CD14-positive monocyte (primary cell): ENCODE results near the gene RPS6KA4. TPM values are rescaled to one million over a fixed set of nuclear protein-coding genes. Genes with fewer than 3 reads are reported as not detected.

ENCODE experiments used
- DNase-seq, 3 donors: peaks; one replicate each; pipeline ENCODE4 v3.0.0-alpha.2; 2011 to 2022
- H2AFZ ChIP-seq: 2 replicates; pipeline ENCODE4 v1.6.0; 2012; ENCODE audit warnings: mild to moderate bottlenecking, low read depth, low read length, inconsistent platforms; ENCODE audit not compliant: insufficient read depth, poor library complexity, severe bottlenecking
- H3K27ac ChIP-seq, 2 donors: 1 replicate in 1 of 2; 2 replicates in 1 of 2; pipeline ENCODE4 v1.5.1; 2012 to 2013; ENCODE audit warnings: low read length in 2 of 2, control low read depth in 1 of 2, inconsistent platforms in 1 of 2, low read depth in 1 of 2, mild to moderate bottlenecking in 1 of 2
- H3K27me3 ChIP-seq, 2 donors: one replicate each; pipeline versions ENCODE4 v1.6.0 to v1.6.1; 2011 to 2013; ENCODE audit warnings: low read length in 2 of 2; ENCODE audit not compliant: control insufficient read depth in 2 of 2, insufficient read depth in 2 of 2
- H3K36me3 ChIP-seq, 2 donors: replicated peaks in 1 of 2; 1 replicate in 1 of 2; 2 replicates in 1 of 2; pipeline versions ENCODE4 v1.5.1 to v1.6.1; 2012 to 2013; ENCODE audit warnings: low read length in 2 of 2, control low read depth in 1 of 2, inconsistent platforms in 1 of 2, mild to moderate bottlenecking in 1 of 2; ENCODE audit not compliant: insufficient read depth in 2 of 2, control insufficient read depth in 1 of 2
- H3K4me1 ChIP-seq, 2 donors: 1 replicate in 1 of 2; 2 replicates in 1 of 2; pipeline versions ENCODE4 v1.5.1 to v1.6.1; 2012 to 2013; ENCODE audit warnings: low read length in 2 of 2, control low read depth in 1 of 2, inconsistent platforms in 1 of 2, mild to moderate bottlenecking in 1 of 2, moderate library complexity in 1 of 2; ENCODE audit not compliant: insufficient read depth in 2 of 2, control insufficient read depth in 1 of 2
- H3K4me2 ChIP-seq: replicated peaks from 2 replicates; pipeline ENCODE3; 2012; ENCODE audit warnings: low read length, moderate library complexity, mild to moderate bottlenecking; ENCODE audit not compliant: poor library complexity, severe bottlenecking; ENCODE audit errors: extremely low read depth
- H3K4me3 ChIP-seq, 3 experiments: fragments of 200-600 bp in 1 of 3; sonication (generic) in 1 of 3; replicated peaks in 1 of 3; 1 replicate in 2 of 3; 2 replicates in 1 of 3; pipeline ENCODE4 v1.5.1; 2011 to 2013; ENCODE audit warnings: low read length in 3 of 3, mild to moderate bottlenecking in 3 of 3, control low read depth in 2 of 3, low read depth in 2 of 3, inconsistent platforms in 1 of 3, moderate library complexity in 1 of 3
- H3K79me2 ChIP-seq: 2 replicates; pipeline ENCODE4 v1.6.0; 2012; ENCODE audit warnings: mild to moderate bottlenecking, control low read depth, inconsistent platforms, low read length, moderate library complexity; ENCODE audit not compliant: insufficient read depth
- H3K9ac ChIP-seq: 2 replicates; pipeline ENCODE4 v1.6.0; 2017; ENCODE audit warnings: low read length, mild to moderate bottlenecking; ENCODE audit not compliant: insufficient read depth, poor library complexity, severe bottlenecking
- H3K9me3 ChIP-seq, 2 donors: replicated peaks in 1 of 2; 1 replicate in 1 of 2; 2 replicates in 1 of 2; pipeline versions ENCODE4 v1.5.1 to v1.6.1; 2012 to 2013; ENCODE audit warnings: low read length in 2 of 2, control low read depth in 1 of 2; ENCODE audit not compliant: control insufficient read depth in 1 of 2, insufficient read depth in 1 of 2
- H4K20me1 ChIP-seq: 2 replicates; pipeline ENCODE4 v1.6.0; 2012; ENCODE audit warnings: mild to moderate bottlenecking, low read length, control low read depth, moderate library complexity; ENCODE audit not compliant: insufficient read depth
- H3K27ac Mint-ChIP-seq, 7 donors: one replicate each; pipeline ENCODE4 v1.8.0; 2020; ENCODE audit warnings: mild to moderate bottlenecking in 7 of 7, mixed read lengths in 7 of 7, moderate library complexity in 6 of 7, inconsistent platforms in 2 of 7
- H3K27me3 Mint-ChIP-seq, 3 donors: one replicate each; pipeline ENCODE4 v1.8.0; 2021 to 2022; ENCODE audit warnings: low read depth in 3 of 3, mild to moderate bottlenecking in 3 of 3, mixed read lengths in 3 of 3, moderate library complexity in 3 of 3, inconsistent platforms in 1 of 3
- H3K36me3 Mint-ChIP-seq, 2 donors: one replicate each; pipeline ENCODE4 v1.8.0; 2020; ENCODE audit warnings: mixed read lengths in 2 of 2, inconsistent platforms in 1 of 2, mild to moderate bottlenecking in 1 of 2
- H3K4me1 Mint-ChIP-seq: one replicate; pipeline ENCODE4 v1.8.0; 2020; ENCODE audit warnings: mild to moderate bottlenecking, mixed read lengths
- H3K4me3 Mint-ChIP-seq, 2 donors: one replicate each; pipeline ENCODE4 v1.8.0; 2020; ENCODE audit warnings: mild to moderate bottlenecking in 2 of 2, mixed read lengths in 2 of 2, moderate library complexity in 1 of 2
- H3K9me3 Mint-ChIP-seq, 7 donors: one replicate each; pipeline ENCODE4 v1.8.0; 2020 to 2022; ENCODE audit warnings: mixed read lengths in 7 of 7, mild to moderate bottlenecking in 6 of 7, moderate library complexity in 6 of 7, inconsistent platforms in 2 of 7
- CTCF ChIP-seq: fragments of 200-600 bp; IDR thresholded peaks from one replicate; pipeline ENCODE4 v1.8.0; 2022; ENCODE audit warnings: antibody characterized with exemption, mild to moderate bottlenecking
- WGBS: methylation state at CpG from one replicate; pipeline ENCODE4 v1.1.5; 2013; ENCODE audit warnings: missing lambda C conversion rate; ENCODE audit not compliant: insufficient coverage; 5-methylcytosine and 5-hydroxymethylcytosine counted together
- intact Hi-C, 2 donors: fragments of 100-400 bp; cut with micrococcal nuclease; formaldehyde crosslinking; loops; one replicate each; pipeline versions ENCODE4 v1.15.0 to v1.15.1; 2023
- polyA plus RNA-seq, 3 donors: library from polyadenylated mRNA; depleted of rRNA in 1 of 3; unstranded in 2 of 3; stranded (reverse) in 1 of 3; fragments of 300-500 nt in 2 of 3; fragments of >200 nt in 1 of 3; fragmentation: Illumina TruSeq in 2 of 3; gene quantifications; 1 replicate in 2 of 3; 2 replicates in 1 of 3; pipeline ENCODE4 v1.2.3, GENCODE V29; 2012 to 2021

Gene RPS6KA4
- polyA plus RNA-seq, 3 donors = 16.2 to 110 (median 24.5) TPM

- no peak overlapping the region for H3K27ac ChIP-seq
- H3K27me3 Mint-ChIP-seq = peaks cover 0 to 9% (median 0%) of the 10 kb centered on the region in 3 donors
- H3K79me2 ChIP-seq = no peaks in the 10 kb centered on the region
- intact Hi-C loops = no loop called here
- no peak overlapping the region for H3K4me2 ChIP-seq
- H3K36me3 Mint-ChIP-seq = peaks cover 0 to 7% of the 10 kb centered on the region in 2 donors
- WGBS = 100% methylated on average over 1 of the region's 3 CpGs
- no peak overlapping the region for H2AFZ ChIP-seq
- peaks cover 0 to 7% (median 3%) of the 10 kb centered on the region in 7 donors for H3K9me3 Mint-ChIP-seq
- peaks cover under 1 to 3% of the 10 kb centered on the region in 2 donors for H3K36me3 ChIP-seq
- H3K27ac Mint-ChIP-seq = peak overlapping the region in 1 of 7 donors; percentile 42
- H3K4me1 Mint-ChIP-seq = peaks cover 24% of the 10 kb centered on the region
- no peak overlapping the region for H3K4me3 ChIP-seq
- H3K4me3 Mint-ChIP-seq = no peak overlapping the region
- H3K9ac ChIP-seq = no peak overlapping the region
- no peak for TF ChIP-seq CTCF
- H3K27me3 ChIP-seq = no peaks in the 10 kb centered on the region
- H4K20me1 ChIP-seq = no peaks in the 10 kb centered on the region
- DNase-seq = no peak
- peaks cover 19 to 22% of the 10 kb centered on the region in 2 donors for H3K4me1 ChIP-seq
- no peaks in the 10 kb centered on the region for H3K9me3 ChIP-seq
These were observed 31.0 kb upstream of the RPS6KA4 start for GRCh38 chr11:64327993-64328392.

- Mint-ChIP-seq H3K27ac (peak overlapping the region in 4 of 7 donors; percentile 30 to 89 (median 81)), H3K9me3 (peaks cover 0 to 7% (median 3%) of the 10 kb centered on the region in 7 donors), H3K4me3 (no peak overlapping the region), H3K27me3 (peaks cover 0 to 8% (median 0%) of the 10 kb centered on the region in 3 donors), H3K4me1 (peaks cover 37% of the 10 kb centered on the region), H3K36me3 (peaks cover 2 to 8% of the 10 kb centered on the region in 2 donors)
- 92% methylated on average over 10 of the region's 11 CpGs for WGBS
- DNase-seq = no peak
- Histone ChIP-seq H3K9me3 (no peaks in the 10 kb centered on the region), H3K36me3 (no peaks in the 10 kb centered on the region), H3K27me3 (no peaks in the 10 kb centered on the region), H3K27ac (no peak overlapping the region), H2AFZ (no peak overlapping the region), H3K4me1 (peaks cover 32 to 37% of the 10 kb centered on the region in 2 donors), H3K79me2 (no peaks in the 10 kb centered on the region), H3K9ac (no peak overlapping the region), H3K4me2 (no peak overlapping the region), H4K20me1 (no peaks in the 10 kb centered on the region), H3K4me3 (no peak overlapping the region)
- TF ChIP-seq CTCF = no peak
- intact Hi-C loops = no loop called here
These were observed 28.1 kb upstream of the RPS6KA4 start for GRCh38 chr11:64330888-64331287.
